ENCODE data around the gene RAX.

The RAX gene

GRCh38 chr18:59246796-59247195 lies 26.5 kb downstream of the RAX start:
- DNase-seq (ENCODE audit: low read depth), result no peak

- DNase-seq (ENCODE audit: low read depth), result no peak
Observed at GRCh38 chr18:59242906-59243305, 30.3 kb downstream of the RAX start.

- no peak for DNase-seq (ENCODE audit: low read depth)
Observed at GRCh38 chr18:59239642-59240041, 33.6 kb downstream of the RAX start.

- no peak for DNase-seq (ENCODE audit: low read depth)
Observed at GRCh38 chr18:59238385-59238784, 34.9 kb downstream of the RAX start.

- no peak for DNase-seq (ENCODE audit: low read depth)
Observed at GRCh38 chr18:59233017-59233410, 40.2 kb downstream of the RAX start.

- DNase-seq (ENCODE audit: low read depth), result no peak
Observed at GRCh38 chr18:59232309-59233016, 40.8 kb downstream of the RAX start.

GRCh38 chr18:59231877-59232276 lies 41.4 kb downstream of the RAX start:
- DNase-seq (ENCODE audit: low read depth), result no peak

- no peak for DNase-seq (ENCODE audit: low read depth)
Observed at GRCh38 chr18:59231114-59231513, 42.1 kb downstream of the RAX start.

GRCh38 chr18:59229701-59230443 lies 43.4 kb downstream of the RAX start:
- no peak for DNase-seq (ENCODE audit: low read depth)

GRCh38 chr18:59229191-59229590 lies 44.1 kb downstream of the RAX start:
- no peak for DNase-seq (ENCODE audit: low read depth)

GRCh38 chr18:59228351-59228750 lies 44.9 kb downstream of the RAX start:
- DNase-seq (ENCODE audit: low read depth), result no peak

GRCh38 chr18:59222341-59222740 lies 50.9 kb downstream of the RAX start:
- DNase-seq (ENCODE audit: low read depth), result no peak

GRCh38 chr18:59220784-59221765 lies 52.2 kb downstream of the RAX start:
- DNase-seq (ENCODE audit: low read depth), result no peak

GRCh38 chr18:59220164-59220783 lies 53.0 kb downstream of the RAX start:
- DNase-seq (ENCODE audit: low read depth), result no peak

GRCh38 chr18:59219672-59220163 lies 53.5 kb downstream of the RAX start, which contains the start of gene GRP:
GRP (plus strand) TSS chr18:59220158; CDS start chr18:59220266, 108 bp downstream.
- DNase-seq (ENCODE audit: low read depth), result no peak

- no peak for DNase-seq (ENCODE audit: low read depth)
Observed at GRCh38 chr18:59218018-59218417, 55.2 kb downstream of the RAX start.

All from CMK (cell line).